ENCODE results near the gene CRIP2. TPM values are rescaled to one million over a fixed set of nuclear protein-coding genes. Genes with fewer than 3 reads are reported as not detected.

CRIP2 gene
- total and polyA plus RNA-seq, 2 experiments from 2014 or later, result 188 to 319 TPM

DNA sequence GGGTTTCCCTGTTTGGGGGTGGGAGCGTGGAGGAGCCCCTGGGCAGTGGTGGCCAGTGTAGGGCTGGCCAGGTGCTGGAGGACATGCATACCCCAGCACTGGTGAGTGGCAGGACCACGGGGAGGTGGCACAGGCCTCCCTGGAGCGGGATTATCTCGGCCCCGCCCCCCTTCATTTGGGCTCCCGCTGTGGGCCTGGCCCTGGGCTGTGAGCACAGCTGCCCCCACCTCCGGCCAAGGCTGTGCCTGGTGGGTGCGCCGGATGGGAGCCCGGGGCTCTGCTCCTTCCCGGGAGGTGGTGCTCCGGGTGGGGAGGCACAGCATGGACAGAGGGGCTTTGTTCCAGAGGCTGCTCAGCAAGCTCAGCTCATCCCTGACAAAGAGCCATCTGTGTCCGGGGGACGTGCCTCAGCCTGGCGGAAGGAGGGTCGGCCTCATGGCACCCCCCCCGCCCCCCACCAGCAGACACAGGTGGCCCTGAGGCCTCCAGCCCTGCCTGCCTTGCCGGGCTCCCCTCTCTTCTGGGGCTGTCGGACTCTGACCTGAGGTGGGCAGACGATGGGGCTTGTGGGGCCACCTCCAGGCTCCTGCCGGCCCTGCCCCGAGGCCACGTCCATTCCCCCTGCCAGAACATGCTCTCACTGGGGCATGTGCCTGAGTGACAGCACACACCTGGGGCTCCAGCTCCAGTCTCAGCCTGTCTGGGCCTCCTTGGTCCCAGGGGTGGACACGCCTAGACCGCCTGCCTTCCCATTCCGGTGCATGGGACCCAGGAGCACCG, 24.8 kb downstream of the CRIP2 start:
- Histone ChIP-seq H3K4me1 (ENCODE audit: insufficient read depth) (no peaks in the 10 kb centered on the region), H3K9me2 (ENCODE audit: insufficient read depth) (no peaks in the 10 kb centered on the region), H3K9ac (no peak overlapping the region), H3K27me3 (replicated peaks; ENCODE audit: insufficient read depth) (no peaks in the 10 kb centered on the region), H3K79me2 (ENCODE audit: insufficient read depth) (no peaks in the 10 kb centered on the region), H3K4me3 (no peak overlapping the region), H4K20me1 (ENCODE audit: insufficient read depth) (no peaks in the 10 kb centered on the region), H3K9me3 (ENCODE audit: low read depth) (no peaks in the 10 kb centered on the region), H3F3A (ENCODE audit: insufficient read depth) (no peaks in the 10 kb centered on the region), H3K4me2 (ENCODE audit: unreplicated experiment) (no peak overlapping the region), H3K36me3 (ENCODE audit: low read depth) (no peaks in the 10 kb centered on the region), H3K27ac (no peak overlapping the region), H2AFZ (no peak overlapping the region)
- 80 to 87% methylated on average over 16 to 19 of the region's 27 CpGs for WGBS, 2 experiments (ENCODE audit: low coverage in 1 of 2, low lambda C conversion rate in 2 of 2, missing lambda C conversion rate in 2 of 2)
- in situ Hi-C loops (cut with MboI), result no loop called here
- no peak for DNase-seq
- no peak for TF ChIP-seq EZH2 (IDR thresholded peaks at IDR 0.05; ENCODE audit: insufficient read depth, poor library complexity, severe bottlenecking)

DNA sequence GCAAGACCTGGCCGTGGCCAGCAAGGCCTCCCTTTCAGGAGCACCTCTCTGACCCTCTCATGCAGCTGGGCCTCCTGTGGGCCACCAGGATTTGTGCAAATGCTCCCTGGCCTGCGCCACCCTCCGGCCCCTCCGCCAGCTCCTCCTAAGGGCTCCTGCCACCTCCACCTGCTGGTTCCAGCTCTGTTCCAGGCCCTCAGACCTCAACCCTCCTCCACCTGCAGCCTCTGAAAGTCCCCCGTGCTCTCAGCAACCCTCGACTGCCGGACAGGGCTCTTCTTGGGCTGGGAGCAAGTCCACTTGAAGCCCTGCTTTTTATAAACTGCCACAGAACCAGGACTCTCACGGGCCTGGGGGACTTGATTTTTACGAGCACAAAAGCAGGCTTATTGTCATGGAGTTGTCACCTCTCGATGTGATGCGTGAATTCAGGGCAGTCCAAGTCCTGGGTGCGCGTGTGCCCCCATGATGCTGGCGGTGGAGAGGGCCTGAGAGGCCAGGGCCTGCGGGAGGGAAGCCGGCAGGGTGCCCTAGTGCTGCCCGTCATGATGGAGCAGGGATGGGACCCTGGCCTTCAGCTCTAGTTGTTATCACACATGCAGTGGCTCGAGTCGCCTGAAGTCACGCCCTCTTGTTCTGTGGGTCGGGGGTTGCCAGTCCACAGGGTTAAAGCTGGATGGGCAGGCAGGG, 25.6 kb downstream of the CRIP2 start:
- in situ Hi-C loops (cut with MboI), result no loop called here
- TF ChIP-seq EZH2 (IDR thresholded peaks at IDR 0.05; ENCODE audit: insufficient read depth, poor library complexity, severe bottlenecking) (no peak), EZH2phosphoT487 (IDR thresholded peaks at IDR 0.05; ENCODE audit: insufficient read depth, low read depth) (no peak)
- H3K4me1 ChIP-seq (ENCODE audit: insufficient read depth), result no peaks in the 10 kb centered on the region
- no peak overlapping the region for H3K27ac ChIP-seq
- H3K27me3 ChIP-seq (replicated peaks; ENCODE audit: insufficient read depth), result no peaks in the 10 kb centered on the region
- no peak overlapping the region for H3K9ac ChIP-seq
- no peak overlapping the region for H3K4me3 ChIP-seq
- H3K36me3 ChIP-seq (ENCODE audit: low read depth), result no peaks in the 10 kb centered on the region
- WGBS, 2 experiments (ENCODE audit: low coverage in 1 of 2, low lambda C conversion rate in 2 of 2, missing lambda C conversion rate in 2 of 2), result 91 to 93% methylated on average over 21 of the region's 21 CpGs
- no peaks in the 10 kb centered on the region for H3K9me2 ChIP-seq (ENCODE audit: insufficient read depth)
- H4K20me1 ChIP-seq (ENCODE audit: insufficient read depth), result no peaks in the 10 kb centered on the region
- DNase-seq, result no peak
- no peaks in the 10 kb centered on the region for H3K79me2 ChIP-seq (ENCODE audit: insufficient read depth)
- H2AFZ ChIP-seq, result no peak overlapping the region
- no peak overlapping the region for H3K4me2 ChIP-seq (ENCODE audit: unreplicated experiment)
- no peaks in the 10 kb centered on the region for H3F3A ChIP-seq (ENCODE audit: insufficient read depth)
- H3K9me3 ChIP-seq (ENCODE audit: low read depth), result no peaks in the 10 kb centered on the region

DNA sequence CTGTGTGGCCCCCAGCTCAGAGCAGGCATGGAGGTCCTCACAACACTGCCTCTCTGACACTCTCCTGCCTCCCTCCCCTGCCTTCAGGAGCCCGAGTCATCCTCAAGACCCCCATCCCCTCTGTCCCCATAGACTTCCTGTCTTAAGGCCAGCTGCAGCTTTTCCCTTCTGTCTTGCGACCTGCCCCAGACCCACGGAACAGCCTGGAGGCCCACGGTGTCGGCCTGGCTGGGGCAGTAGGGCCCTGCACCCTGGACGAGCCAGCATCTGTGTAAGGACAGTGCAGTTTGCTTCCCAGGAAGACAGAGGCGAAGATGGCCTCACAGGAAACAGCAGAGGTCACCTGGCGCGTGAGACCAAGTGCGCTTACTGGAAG, 26.1 kb downstream of the CRIP2 start:
- no peak overlapping the region for H3K27ac ChIP-seq
- no peak overlapping the region for H3K4me2 ChIP-seq (ENCODE audit: unreplicated experiment)
- no peak overlapping the region for H2AFZ ChIP-seq
- no peak for TF ChIP-seq EZH2 (IDR thresholded peaks at IDR 0.05; ENCODE audit: insufficient read depth, poor library complexity, severe bottlenecking)
- no peak for TF ChIP-seq EZH2phosphoT487 (IDR thresholded peaks at IDR 0.05; ENCODE audit: insufficient read depth, low read depth)
- H4K20me1 ChIP-seq (ENCODE audit: insufficient read depth), result no peaks in the 10 kb centered on the region
- no peaks in the 10 kb centered on the region for H3K36me3 ChIP-seq (ENCODE audit: low read depth)
- H3K4me3 ChIP-seq, result no peak overlapping the region
- no peaks in the 10 kb centered on the region for H3K79me2 ChIP-seq (ENCODE audit: insufficient read depth)
- H3K27me3 ChIP-seq (replicated peaks; ENCODE audit: insufficient read depth), result no peaks in the 10 kb centered on the region
- 83 to 88% methylated on average over 10 of the region's 10 CpGs for WGBS, 2 experiments (ENCODE audit: low coverage in 1 of 2, low lambda C conversion rate in 2 of 2, missing lambda C conversion rate in 2 of 2)
- DNase-seq, result no peak
- in situ Hi-C loops (cut with MboI), result no loop called here
- no peaks in the 10 kb centered on the region for H3F3A ChIP-seq (ENCODE audit: insufficient read depth)
- no peaks in the 10 kb centered on the region for H3K9me2 ChIP-seq (ENCODE audit: insufficient read depth)
- no peak overlapping the region for H3K9ac ChIP-seq
- no peaks in the 10 kb centered on the region for H3K4me1 ChIP-seq (ENCODE audit: insufficient read depth)
- H3K9me3 ChIP-seq (ENCODE audit: low read depth), result no peaks in the 10 kb centered on the region

DNA sequence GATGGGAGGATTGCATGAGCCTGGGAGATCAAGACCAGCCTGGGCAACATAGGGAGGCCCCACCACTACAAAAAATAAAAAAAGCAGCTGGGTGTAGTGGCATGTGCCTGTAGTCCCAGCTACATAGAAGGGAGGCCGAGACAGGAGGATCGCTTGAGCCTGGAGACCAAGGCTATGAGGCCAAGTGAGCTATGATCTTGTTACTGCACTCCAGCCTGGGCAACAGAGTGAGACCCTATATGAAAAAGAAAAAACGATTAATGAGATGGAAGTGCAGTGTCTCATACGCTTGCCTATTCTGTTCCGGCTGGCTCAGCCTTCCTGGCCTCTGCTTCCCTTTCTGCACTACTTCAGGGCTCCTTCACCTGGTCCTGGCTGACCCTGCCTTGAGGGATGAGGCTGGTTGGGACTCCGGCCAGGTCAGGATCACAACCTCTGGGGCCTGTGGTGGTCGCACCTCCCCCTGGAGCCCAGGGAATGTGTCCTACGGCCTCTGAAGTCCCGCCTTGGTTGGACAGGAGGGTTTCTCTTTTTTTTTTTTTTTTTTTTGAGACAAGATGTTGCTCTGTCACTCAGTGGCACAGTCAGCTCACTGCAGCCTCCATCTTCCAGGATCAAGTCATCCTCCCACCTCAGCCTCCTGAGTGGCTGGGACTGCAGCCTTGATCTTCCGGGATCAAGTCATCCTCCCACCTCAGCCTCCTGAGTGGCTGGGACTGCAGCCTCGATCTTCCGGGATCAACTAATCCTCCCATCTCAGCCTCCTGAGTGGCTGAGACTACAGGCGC, 27.1 kb downstream of the CRIP2 start:
- DNase-seq, result no peak
- in situ Hi-C loops (cut with MboI), result no loop called here
- H3K79me2 ChIP-seq (ENCODE audit: insufficient read depth), result no peaks in the 10 kb centered on the region

More for the DNA sequence above, 27.1 kb downstream of the CRIP2 start:
- no peaks in the 10 kb centered on the region for H3K27me3 ChIP-seq (replicated peaks; ENCODE audit: insufficient read depth)
- H2AFZ ChIP-seq, result no peak overlapping the region
- H3K27ac ChIP-seq, result no peak overlapping the region
- H3K9me3 ChIP-seq (ENCODE audit: low read depth), result no peaks in the 10 kb centered on the region
- H3K4me1 ChIP-seq (ENCODE audit: insufficient read depth), result no peaks in the 10 kb centered on the region
- H3K9ac ChIP-seq, result no peak overlapping the region
- no peaks in the 10 kb centered on the region for H3F3A ChIP-seq (ENCODE audit: insufficient read depth)
- TF ChIP-seq EZH2phosphoT487 (IDR thresholded peaks at IDR 0.05; ENCODE audit: insufficient read depth, low read depth), result no peak
- no peak for TF ChIP-seq EZH2 (IDR thresholded peaks at IDR 0.05; ENCODE audit: insufficient read depth, poor library complexity, severe bottlenecking)
- H4K20me1 ChIP-seq (ENCODE audit: insufficient read depth), result no peaks in the 10 kb centered on the region
- 77 to 79% methylated on average over 13 of the region's 13 CpGs for WGBS, 2 experiments (ENCODE audit: low coverage in 1 of 2, low lambda C conversion rate in 2 of 2, missing lambda C conversion rate in 2 of 2)
- H3K4me3 ChIP-seq, result no peak overlapping the region
- no peak overlapping the region for H3K4me2 ChIP-seq (ENCODE audit: unreplicated experiment)
- no peaks in the 10 kb centered on the region for H3K9me2 ChIP-seq (ENCODE audit: insufficient read depth)
- no peaks in the 10 kb centered on the region for H3K36me3 ChIP-seq (ENCODE audit: low read depth)
